WTC11 (cell line): ENCODE results near the gene KANTR. TPM values are rescaled to one million over a fixed set of nuclear protein-coding genes. Genes with fewer than 3 reads are reported as not detected.

Experiments used
- ATAC-seq: fragments of 200-7000 bp; cut with Tn5 transposase; 2 replicates; pipeline ENCODE4 v1.10.0; 2021; ENCODE audit warnings: mild to moderate bottlenecking, moderate library complexity
- CTCF ChIA-PET: fragments of 300-600 bp; sonication (Branson Sonifier 250); formaldehyde crosslinking; loops from one replicate; lab custom pipeline; 2021; ENCODE audit warnings: antibody characterized with exemption; lab: Charles Lee
- POLR2A ChIA-PET: fragments of 350-600 bp; sonication (Branson Sonifier 250); formaldehyde crosslinking; loops from one replicate; lab custom pipeline; 2021; ENCODE audit warnings: antibody characterized with exemption; lab: Charles Lee
- DNase-seq: peaks from one replicate; pipeline ENCODE4 v3.0.0; 2021; ENCODE audit warnings: low spot score
- H3K27ac Mint-ChIP-seq: 2 replicates; pipeline ENCODE4 v1.8.0; 2021; ENCODE audit warnings: mixed read lengths
- H3K27me3 Mint-ChIP-seq: 2 replicates; pipeline ENCODE4 v1.8.0; 2021; ENCODE audit warnings: low read depth, mild to moderate bottlenecking, moderate library complexity, mixed read lengths
- H3K36me3 Mint-ChIP-seq: 2 replicates; pipeline ENCODE4 v1.8.0; 2021; ENCODE audit warnings: mixed read lengths
- H3K4me1 Mint-ChIP-seq: 2 replicates; pipeline ENCODE4 v1.8.0; 2022; ENCODE audit warnings: mixed read lengths
- H3K4me3 Mint-ChIP-seq: 2 replicates; pipeline ENCODE4 v1.8.0; 2021; ENCODE audit warnings: mild to moderate bottlenecking, moderate library complexity, mixed read lengths
- H3K9me3 Mint-ChIP-seq: 2 replicates; pipeline ENCODE4 v1.8.0; 2021; ENCODE audit warnings: mixed read lengths
- CREB1 ChIP-seq: sonication (generic); formaldehyde crosslinking; IDR thresholded peaks from 2 replicates; pipeline ENCODE4 v1.8.0; 2023; ENCODE audit warnings: mild to moderate bottlenecking, missing genetic modification reagents
- CREM ChIP-seq: sonication (generic); formaldehyde crosslinking; IDR thresholded peaks from 2 replicates; pipeline ENCODE4 v1.8.1; 2022; ENCODE audit warnings: mild to moderate bottlenecking, missing genetic modification reagents, moderate library complexity
- ELF4 ChIP-seq: sonication (generic); formaldehyde crosslinking; IDR thresholded peaks from 2 replicates; pipeline ENCODE4 v1.8.1; 2022; ENCODE audit warnings: low read depth, mild to moderate bottlenecking, moderate library complexity, missing genetic modification reagents
- ESRRA ChIP-seq: sonication (generic); formaldehyde crosslinking; IDR thresholded peaks from 2 replicates; pipeline ENCODE4 v1.8.1; 2022; ENCODE audit warnings: mild to moderate bottlenecking, missing genetic modification reagents, borderline replicate concordance
- IRF2 ChIP-seq: sonication (generic); formaldehyde crosslinking; IDR thresholded peaks from 2 replicates; pipeline ENCODE4 v1.8.0; 2022; ENCODE audit warnings: low read depth, missing genetic modification reagents, borderline replicate concordance
- JUN ChIP-seq: sonication (generic); formaldehyde crosslinking; IDR thresholded peaks from 2 replicates; pipeline ENCODE4 v1.8.0; 2023; ENCODE audit warnings: mild to moderate bottlenecking, missing genetic modification reagents
- KAT7 ChIP-seq: sonication (generic); formaldehyde crosslinking; IDR thresholded peaks from 2 replicates; pipeline ENCODE4 v1.8.1; 2023; ENCODE audit warnings: missing genetic modification reagents, mild to moderate bottlenecking, borderline replicate concordance
- NFATC4 ChIP-seq: fragments of 250-450 bp; sonication (Bioruptor Pico); IDR thresholded peaks from 2 replicates; pipeline ENCODE4 v1.9.0; 2021; ENCODE audit warnings: mild to moderate bottlenecking
- NFYB ChIP-seq: sonication (generic); formaldehyde crosslinking; conservative IDR thresholded peaks from 2 replicates; pipeline ENCODE4 v1.8.0; 2022; ENCODE audit warnings: low read depth, missing genetic modification reagents
- SOX15 ChIP-seq: fragments of 250-450 bp; sonication (Bioruptor Pico); IDR thresholded peaks from 2 replicates; pipeline ENCODE4 v1.9.0; 2021; ENCODE audit warnings: mild to moderate bottlenecking
- TEAD1 ChIP-seq: sonication (generic); formaldehyde crosslinking; IDR thresholded peaks from 2 replicates; pipeline ENCODE4 v1.8.0; 2022; ENCODE audit warnings: mild to moderate bottlenecking, missing genetic modification reagents
- TEAD4 ChIP-seq: sonication (generic); formaldehyde crosslinking; IDR thresholded peaks from 2 replicates; pipeline ENCODE4 v1.8.0; 2022; ENCODE audit warnings: mild to moderate bottlenecking, missing genetic modification reagents
- ZNF121 ChIP-seq: sonication (generic); formaldehyde crosslinking; IDR thresholded peaks from 2 replicates; pipeline ENCODE4 v1.8.0; 2023; ENCODE audit warnings: missing genetic modification reagents
- ZNF138 ChIP-seq: sonication (generic); formaldehyde crosslinking; conservative IDR thresholded peaks from 2 replicates; pipeline ENCODE4 v1.8.1; 2022; ENCODE audit warnings: mild to moderate bottlenecking, moderate library complexity, missing genetic modification reagents
- ZNF263 ChIP-seq: sonication (generic); formaldehyde crosslinking; IDR thresholded peaks from 2 replicates; pipeline ENCODE4 v1.8.1; 2022; ENCODE audit warnings: low read depth, mild to moderate bottlenecking, moderate library complexity, missing genetic modification reagents
- ZNF423 ChIP-seq: fragments of 250-450 bp; sonication (Bioruptor Pico); IDR thresholded peaks from 2 replicates; pipeline ENCODE4 v2.1.2; 2022; ENCODE audit warnings: mild to moderate bottlenecking, moderate library complexity
- total RNA-seq: library from RNA; stranded (reverse); gene quantifications from 3 replicates; pipeline ENCODE4 v1.2.3, GENCODE V29; 2021
- TF ChIP-seq, protein P1 (sequence below): sonication (generic); formaldehyde crosslinking; IDR thresholded peaks from 2 replicates; pipeline ENCODE4 v1.8.0; 2023; ENCODE audit warnings: missing genetic modification reagents, mild to moderate bottlenecking, borderline replicate concordance
- TF ChIP-seq, protein P2 (sequence below): sonication (generic); formaldehyde crosslinking; IDR thresholded peaks from 2 replicates; pipeline ENCODE4 v1.8.1; 2022; ENCODE audit warnings: missing genetic modification reagents, borderline replicate concordance
- TF ChIP-seq, protein P3 (sequence below): fragments of 250-450 bp; sonication (Bioruptor Pico); IDR thresholded peaks from 2 replicates; pipeline ENCODE4 v1.8.0; 2021; ENCODE audit warnings: mild to moderate bottlenecking
- TF ChIP-seq, protein P4 (sequence below): sonication (generic); formaldehyde crosslinking; IDR thresholded peaks from 2 replicates; pipeline ENCODE4 v1.8.0; 2022; ENCODE audit warnings: mild to moderate bottlenecking, missing genetic modification reagents

KANTR gene
- total RNA-seq, 1 experiment from 2014 or later, result 14.0 TPM

DNA sequence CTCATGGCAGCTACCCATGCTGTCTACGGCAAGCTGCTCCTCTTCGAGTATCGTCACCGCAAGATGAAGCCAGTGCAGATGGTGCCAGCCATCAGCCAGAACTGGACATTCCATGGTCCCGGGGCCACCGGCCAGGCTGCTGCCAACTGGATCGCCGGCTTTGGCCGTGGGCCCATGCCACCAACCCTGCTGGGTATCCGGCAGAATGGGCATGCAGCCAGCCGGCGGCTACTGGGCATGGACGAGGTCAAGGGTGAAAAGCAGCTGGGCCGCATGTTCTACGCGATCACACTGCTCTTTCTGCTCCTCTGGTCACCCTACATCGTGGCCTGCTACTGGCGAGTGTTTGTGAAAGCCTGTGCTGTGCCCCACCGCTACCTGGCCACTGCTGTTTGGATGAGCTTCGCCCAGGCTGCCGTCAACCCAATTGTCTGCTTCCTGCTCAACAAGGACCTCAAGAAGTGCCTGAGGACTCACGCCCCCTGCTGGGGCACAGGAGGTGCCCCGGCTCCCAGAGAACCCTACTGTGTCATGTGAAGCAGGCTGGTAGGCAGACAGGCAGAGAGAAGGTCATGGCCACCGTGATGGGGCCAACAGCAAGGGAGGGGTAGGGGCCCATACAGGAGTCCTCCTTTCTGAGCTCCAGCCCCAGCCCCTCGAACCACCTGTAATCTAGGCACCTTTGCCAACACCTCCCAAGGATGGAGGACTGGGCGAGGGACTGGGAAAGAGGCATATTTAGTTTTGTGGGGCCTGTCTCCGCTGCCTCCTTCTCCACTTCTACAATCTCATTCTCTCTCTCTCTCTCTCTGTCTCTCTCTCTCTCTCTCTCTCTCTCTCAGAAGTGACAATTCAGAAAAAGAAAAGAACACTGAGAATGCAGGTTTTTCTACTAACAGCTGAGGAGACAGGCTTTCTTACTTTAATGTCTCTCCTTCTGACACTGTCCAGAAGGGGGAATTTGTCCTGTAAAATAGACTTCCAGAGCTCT, 16.4 kb upstream of the KANTR start:
- ChIA-PET CTCF (no interaction called here), POLR2A (no interaction called here)
- Mint-ChIP-seq H3K4me3 (no peak overlapping the region), H3K27me3 (peaks cover 5% of the 10 kb centered on the region), H3K9me3 (no peaks in the 10 kb centered on the region), H3K36me3 (no peaks in the 10 kb centered on the region), H3K4me1 (peaks cover 14% of the 10 kb centered on the region), H3K27ac (no peak overlapping the region)
- TF ChIP-seq JUN (CRISPR knock-in tag) (no peak), ZNF121 (CRISPR knock-in tag) (no peak), KAT7 (CRISPR knock-in tag) (no peak), ESRRA (no peak)
- ATAC-seq, result no peak
- DNase-seq, result no peak

DNA sequence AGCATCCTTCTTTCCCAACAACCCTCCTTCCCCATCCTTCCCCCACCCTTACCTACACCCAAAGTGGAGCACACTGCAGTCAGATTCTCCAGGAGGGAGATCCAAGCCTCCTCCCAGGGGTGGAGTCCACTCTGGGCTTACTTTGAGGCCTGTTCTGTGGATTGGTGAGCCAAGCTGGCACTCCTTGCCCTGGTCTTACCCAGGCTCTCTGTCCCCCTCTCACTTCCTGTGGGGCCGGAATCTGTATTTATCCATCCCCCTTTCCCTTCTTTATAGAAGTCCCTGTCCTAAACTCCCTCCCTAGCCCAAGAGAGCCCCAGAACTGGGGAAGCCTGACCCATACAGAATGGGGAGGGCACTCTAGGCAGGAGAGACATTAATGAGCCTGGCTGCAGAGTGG, 15.0 kb upstream of the KANTR start:
- TF ChIP-seq, protein P1, sequence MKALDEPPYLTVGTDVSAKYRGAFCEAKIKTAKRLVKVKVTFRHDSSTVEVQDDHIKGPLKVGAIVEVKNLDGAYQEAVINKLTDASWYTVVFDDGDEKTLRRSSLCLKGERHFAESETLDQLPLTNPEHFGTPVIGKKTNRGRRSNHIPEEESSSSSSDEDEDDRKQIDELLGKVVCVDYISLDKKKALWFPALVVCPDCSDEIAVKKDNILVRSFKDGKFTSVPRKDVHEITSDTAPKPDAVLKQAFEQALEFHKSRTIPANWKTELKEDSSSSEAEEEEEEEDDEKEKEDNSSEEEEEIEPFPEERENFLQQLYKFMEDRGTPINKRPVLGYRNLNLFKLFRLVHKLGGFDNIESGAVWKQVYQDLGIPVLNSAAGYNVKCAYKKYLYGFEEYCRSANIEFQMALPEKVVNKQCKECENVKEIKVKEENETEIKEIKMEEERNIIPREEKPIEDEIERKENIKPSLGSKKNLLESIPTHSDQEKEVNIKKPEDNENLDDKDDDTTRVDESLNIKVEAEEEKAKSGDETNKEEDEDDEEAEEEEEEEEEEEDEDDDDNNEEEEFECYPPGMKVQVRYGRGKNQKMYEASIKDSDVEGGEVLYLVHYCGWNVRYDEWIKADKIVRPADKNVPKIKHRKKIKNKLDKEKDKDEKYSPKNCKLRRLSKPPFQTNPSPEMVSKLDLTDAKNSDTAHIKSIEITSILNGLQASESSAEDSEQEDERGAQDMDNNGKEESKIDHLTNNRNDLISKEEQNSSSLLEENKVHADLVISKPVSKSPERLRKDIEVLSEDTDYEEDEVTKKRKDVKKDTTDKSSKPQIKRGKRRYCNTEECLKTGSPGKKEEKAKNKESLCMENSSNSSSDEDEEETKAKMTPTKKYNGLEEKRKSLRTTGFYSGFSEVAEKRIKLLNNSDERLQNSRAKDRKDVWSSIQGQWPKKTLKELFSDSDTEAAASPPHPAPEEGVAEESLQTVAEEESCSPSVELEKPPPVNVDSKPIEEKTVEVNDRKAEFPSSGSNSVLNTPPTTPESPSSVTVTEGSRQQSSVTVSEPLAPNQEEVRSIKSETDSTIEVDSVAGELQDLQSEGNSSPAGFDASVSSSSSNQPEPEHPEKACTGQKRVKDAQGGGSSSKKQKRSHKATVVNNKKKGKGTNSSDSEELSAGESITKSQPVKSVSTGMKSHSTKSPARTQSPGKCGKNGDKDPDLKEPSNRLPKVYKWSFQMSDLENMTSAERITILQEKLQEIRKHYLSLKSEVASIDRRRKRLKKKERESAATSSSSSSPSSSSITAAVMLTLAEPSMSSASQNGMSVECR, result no peak
- TF ChIP-seq SOX15 (CRISPR knock-in tag), result no peak
- TF ChIP-seq, protein P2, sequence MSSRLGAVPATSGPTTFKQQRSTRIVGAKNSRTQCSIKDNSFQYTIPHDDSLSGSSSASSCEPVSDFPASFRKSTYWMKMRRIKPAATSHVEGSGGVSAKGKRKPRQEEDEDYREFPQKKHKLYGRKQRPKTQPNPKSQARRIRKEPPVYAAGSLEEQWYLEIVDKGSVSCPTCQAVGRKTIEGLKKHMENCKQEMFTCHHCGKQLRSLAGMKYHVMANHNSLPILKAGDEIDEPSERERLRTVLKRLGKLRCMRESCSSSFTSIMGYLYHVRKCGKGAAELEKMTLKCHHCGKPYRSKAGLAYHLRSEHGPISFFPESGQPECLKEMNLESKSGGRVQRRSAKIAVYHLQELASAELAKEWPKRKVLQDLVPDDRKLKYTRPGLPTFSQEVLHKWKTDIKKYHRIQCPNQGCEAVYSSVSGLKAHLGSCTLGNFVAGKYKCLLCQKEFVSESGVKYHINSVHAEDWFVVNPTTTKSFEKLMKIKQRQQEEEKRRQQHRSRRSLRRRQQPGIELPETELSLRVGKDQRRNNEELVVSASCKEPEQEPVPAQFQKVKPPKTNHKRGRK (CRISPR knock-in tag), result no peak
- TF ChIP-seq TEAD1 (CRISPR knock-in tag), result no peak
- ChIA-PET CTCF (no interaction called here), POLR2A (no interaction called here)

DNA sequence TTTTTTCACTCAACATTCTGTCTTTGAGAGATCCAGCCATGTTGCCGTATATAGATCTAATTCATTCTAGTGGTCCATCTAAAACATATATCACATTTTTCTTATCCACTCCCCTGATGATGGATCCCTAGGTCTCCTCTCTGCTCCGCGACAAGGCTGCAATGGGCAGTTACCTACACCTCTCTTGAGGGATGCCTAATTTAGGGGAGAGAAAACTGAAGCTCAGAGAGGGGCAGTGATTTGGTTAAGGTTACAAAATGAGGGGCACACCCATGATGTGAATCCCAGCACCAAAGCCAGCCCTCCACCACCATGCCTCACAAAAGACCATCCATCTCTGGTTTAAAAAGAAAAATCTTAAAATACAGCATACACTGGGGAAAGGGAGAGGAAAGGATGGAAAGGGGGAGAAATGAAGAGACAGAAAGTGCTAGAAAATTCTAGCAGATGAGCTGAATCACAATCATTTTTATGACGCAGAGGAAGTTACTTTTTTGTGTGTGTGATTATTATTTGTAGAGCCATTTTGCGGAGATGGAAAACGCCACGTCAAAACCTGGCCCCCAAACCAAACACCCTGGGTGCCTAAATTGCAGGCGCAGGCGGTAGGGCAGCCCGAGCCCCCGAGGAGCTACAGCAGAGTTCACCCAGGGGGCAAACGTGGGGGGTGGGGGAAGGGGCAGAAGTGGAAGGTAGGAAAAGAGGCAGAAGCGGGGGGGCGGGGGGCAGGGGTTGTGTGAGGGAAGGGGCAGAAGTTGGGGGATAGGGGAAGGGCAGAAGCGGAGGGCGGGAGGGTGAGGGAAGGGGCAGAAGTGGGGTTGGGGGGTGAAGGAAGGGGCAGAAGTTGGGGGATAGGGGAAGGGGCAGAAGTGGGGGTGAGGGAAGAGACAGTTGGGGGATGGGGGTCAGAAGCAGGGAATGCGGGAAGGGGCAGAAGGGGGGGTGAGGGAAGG, 13.0 kb upstream of the KANTR start:
- Mint-ChIP-seq H3K36me3 (peaks cover 15% of the 10 kb centered on the region), H3K4me1 (peaks cover 19% of the 10 kb centered on the region), H3K27ac (peak overlapping the region; percentile 74), H3K4me3 (peak overlapping the region; percentile 73), H3K27me3 (peaks cover 5% of the 10 kb centered on the region; the same call in 1 of the 2 replicates), H3K9me3 (no peaks in the 10 kb centered on the region)
- ChIA-PET POLR2A (interaction anchor here (1.5 kb wide), 1 partner anchor 33 kb away, joined by 5 read pairs; no protein-coding TSS in a partner anchor), CTCF (interaction anchor here (1.0 to 1.4 kb wide), 2 partner anchors 10 to 91 kb away, joined by 3 to 6 read pairs; no protein-coding TSS in a partner anchor)
- ATAC-seq, result no peak
- DNase-seq, result no peak
- TF ChIP-seq NFATC4 (no peak), TEAD4 (CRISPR knock-in tag) (no peak), ZNF263 (no peak), CREM (CRISPR knock-in tag) (no peak), SOX15 (CRISPR knock-in tag) (no peak), ZNF138 (CRISPR knock-in tag) (no peak), ELF4 (CRISPR knock-in tag) (no peak), ZNF423 (CRISPR knock-in tag) (no peak), ESRRA (no peak), CREB1 (no peak), IRF2 (CRISPR knock-in tag) (no peak), NFYB (CRISPR knock-in tag) (no peak)
- TF ChIP-seq, protein P3, sequence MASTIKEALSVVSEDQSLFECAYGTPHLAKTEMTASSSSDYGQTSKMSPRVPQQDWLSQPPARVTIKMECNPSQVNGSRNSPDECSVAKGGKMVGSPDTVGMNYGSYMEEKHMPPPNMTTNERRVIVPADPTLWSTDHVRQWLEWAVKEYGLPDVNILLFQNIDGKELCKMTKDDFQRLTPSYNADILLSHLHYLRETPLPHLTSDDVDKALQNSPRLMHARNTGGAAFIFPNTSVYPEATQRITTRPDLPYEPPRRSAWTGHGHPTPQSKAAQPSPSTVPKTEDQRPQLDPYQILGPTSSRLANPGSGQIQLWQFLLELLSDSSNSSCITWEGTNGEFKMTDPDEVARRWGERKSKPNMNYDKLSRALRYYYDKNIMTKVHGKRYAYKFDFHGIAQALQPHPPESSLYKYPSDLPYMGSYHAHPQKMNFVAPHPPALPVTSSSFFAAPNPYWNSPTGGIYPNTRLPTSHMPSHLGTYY (CRISPR knock-in tag), result no peak
- TF ChIP-seq, protein P4, sequence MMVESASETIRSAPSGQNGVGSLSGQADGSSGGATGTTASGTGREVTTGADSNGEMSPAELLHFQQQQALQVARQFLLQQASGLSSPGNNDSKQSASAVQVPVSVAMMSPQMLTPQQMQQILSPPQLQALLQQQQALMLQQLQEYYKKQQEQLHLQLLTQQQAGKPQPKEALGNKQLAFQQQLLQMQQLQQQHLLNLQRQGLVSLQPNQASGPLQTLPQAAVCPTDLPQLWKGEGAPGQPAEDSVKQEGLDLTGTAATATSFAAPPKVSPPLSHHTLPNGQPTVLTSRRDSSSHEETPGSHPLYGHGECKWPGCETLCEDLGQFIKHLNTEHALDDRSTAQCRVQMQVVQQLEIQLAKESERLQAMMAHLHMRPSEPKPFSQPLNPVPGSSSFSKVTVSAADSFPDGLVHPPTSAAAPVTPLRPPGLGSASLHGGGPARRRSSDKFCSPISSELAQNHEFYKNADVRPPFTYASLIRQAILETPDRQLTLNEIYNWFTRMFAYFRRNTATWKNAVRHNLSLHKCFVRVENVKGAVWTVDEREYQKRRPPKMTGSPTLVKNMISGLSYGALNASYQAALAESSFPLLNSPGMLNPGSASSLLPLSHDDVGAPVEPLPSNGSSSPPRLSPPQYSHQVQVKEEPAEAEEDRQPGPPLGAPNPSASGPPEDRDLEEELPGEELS, result no peak

More for the DNA sequence above, 15.0 kb upstream of the KANTR start:
- no peaks in the 10 kb centered on the region; the same call in 1 of the 2 replicates for H3K36me3 Mint-ChIP-seq
- H3K4me3 Mint-ChIP-seq, result no peak overlapping the region
- H3K27me3 Mint-ChIP-seq, result peaks cover 5% of the 10 kb centered on the region; the same call in 1 of the 2 replicates
- no peak for DNase-seq
- H3K27ac Mint-ChIP-seq, result no peak overlapping the region
- no peaks in the 10 kb centered on the region for H3K9me3 Mint-ChIP-seq
- H3K4me1 Mint-ChIP-seq, result peaks cover 19% of the 10 kb centered on the region
- ATAC-seq, result no peak
